IMR-90 (cell line): ENCODE measurements around the gene NPLOC4. TPM values are rescaled to one million over a fixed set of nuclear protein-coding genes. Genes with fewer than 3 reads are reported as not detected.

Source experiments
- ATAC-seq: fragments of 200-7000 bp; cut with Tn5 transposase; 2 replicates; pipeline ENCODE4 v1.9.1; 2020; ENCODE audit warnings: low read depth, mild to moderate bottlenecking, moderate library complexity
- BruUV-seq: library from RNA; stranded (reverse); fragments of 400-500 nt; replicated peaks from 2 replicates; lab custom pipeline; 2021; lab: Mats Ljungman, UMichigan
- CTCF ChIA-PET: fragments of 300-600 bp; formaldehyde crosslinking; extraction: SDS; loops from one replicate; lab custom pipeline; 2021; ENCODE audit warnings: antibody characterized with exemption; lab: Yijun Ruan, JAX
- POLR2A ChIA-PET: fragments of 300-600 bp; sonication (Branson Sonifier 250); formaldehyde crosslinking; loops from one replicate; lab custom pipeline; 2022; ENCODE audit warnings: antibody characterized with exemption; ENCODE audit not compliant: unreplicated experiment; lab: Charles Lee
- DNase-seq: peaks from one replicate; pipeline ENCODE4 v3.0.0; 2013
- H2AFZ ChIP-seq: replicated peaks from 2 replicates; pipeline ENCODE3; 2013; ENCODE audit warnings: low read length, mild to moderate bottlenecking; ENCODE audit not compliant: poor library complexity
- H2AK5ac ChIP-seq: 2 replicates; pipeline ENCODE4 v1.6.1; 2013; ENCODE audit warnings: low read depth, low read length, inconsistent platforms
- H2AK9ac ChIP-seq: replicated peaks from 2 replicates; pipeline ENCODE3; 2013; ENCODE audit warnings: mild to moderate bottlenecking, low read depth, low read length, moderate library complexity; ENCODE audit not compliant: poor library complexity
- H2BK120ac ChIP-seq: 2 replicates; pipeline ENCODE4 v1.6.1; 2013; ENCODE audit warnings: low read depth, low read length, inconsistent platforms
- H2BK15ac ChIP-seq: 3 replicates; pipeline ENCODE4 v1.6.1; 2013; ENCODE audit warnings: low read depth, low read length, inconsistent platforms
- H2BK20ac ChIP-seq: 2 replicates; pipeline ENCODE4 v1.6.1; 2013; ENCODE audit warnings: low read depth, mild to moderate bottlenecking, inconsistent platforms, low read length, moderate library complexity
- H2BK5ac ChIP-seq: 2 replicates; pipeline ENCODE4 v1.6.1; 2013; ENCODE audit warnings: mild to moderate bottlenecking, low read depth, low read length, inconsistent platforms; ENCODE audit not compliant: poor library complexity, severe bottlenecking
- H3K14ac ChIP-seq: replicated peaks from 2 replicates; pipeline ENCODE4 v1.6.1; 2013; ENCODE audit warnings: low read depth, low read length, inconsistent platforms
- H3K18ac ChIP-seq: 2 replicates; pipeline ENCODE4 v1.6.1; 2013; ENCODE audit warnings: low read depth, low read length, control low read depth
- H3K23ac ChIP-seq: 2 replicates; pipeline ENCODE4 v1.6.1; 2013; ENCODE audit warnings: low read depth, low read length, inconsistent platforms
- H3K27ac ChIP-seq: 2 replicates; pipeline ENCODE4 v1.5.1; 2013; ENCODE audit warnings: mild to moderate bottlenecking, control low read depth, low read length; ENCODE audit not compliant: insufficient read depth
- H3K27me3 ChIP-seq: 2 replicates; pipeline ENCODE4 v1.6.1; 2013; ENCODE audit warnings: low read length; ENCODE audit not compliant: control insufficient read depth, insufficient read depth
- H3K36me3 ChIP-seq: 2 replicates; pipeline ENCODE4 v1.6.1; 2013; ENCODE audit warnings: low read length, mixed read lengths; ENCODE audit not compliant: control insufficient read depth, insufficient read depth
- H3K4ac ChIP-seq: 2 replicates; pipeline ENCODE4 v1.6.1; 2013; ENCODE audit warnings: low read depth, low read length, inconsistent platforms
- H3K4me1 ChIP-seq: 2 replicates; pipeline ENCODE4 v1.6.1; 2013; ENCODE audit warnings: low read length, mixed read lengths; ENCODE audit not compliant: control insufficient read depth, insufficient read depth
- H3K4me2 ChIP-seq: 2 replicates; pipeline ENCODE4 v1.6.1; 2013; ENCODE audit warnings: low read depth, mild to moderate bottlenecking, control low read depth, low read length, moderate library complexity
- H3K4me3 ChIP-seq: 2 replicates; pipeline ENCODE4 v1.5.1; 2013; ENCODE audit warnings: low read depth, mild to moderate bottlenecking, control low read depth, low read length, moderate library complexity; ENCODE audit not compliant: insufficient read depth
- H3K56ac ChIP-seq: 2 replicates; pipeline ENCODE4 v1.6.1; 2013; ENCODE audit warnings: low read length, inconsistent platforms; ENCODE audit not compliant: insufficient read depth; ENCODE audit errors: extremely low read depth
- H3K79me1 ChIP-seq, 2 experiments: 2 replicates each; pipeline ENCODE4 v1.6.1; 2013; ENCODE audit warnings: low read length in 2 of 2, inconsistent platforms in 1 of 2, low read depth in 1 of 2
- H3K9ac ChIP-seq: 2 replicates; pipeline ENCODE4 v1.6.1; 2013; ENCODE audit warnings: low read depth, low read length, control low read depth
- H3K9me1 ChIP-seq: 2 replicates; pipeline ENCODE4 v1.6.1; 2013; ENCODE audit warnings: low read length, inconsistent platforms; ENCODE audit not compliant: insufficient read depth
- H3K9me3 ChIP-seq: 2 replicates; pipeline ENCODE4 v1.6.1; 2013; ENCODE audit warnings: low read length; ENCODE audit not compliant: control insufficient read depth, insufficient read depth
- H4K20me1 ChIP-seq: 2 replicates; pipeline ENCODE4 v1.6.1; 2013; ENCODE audit warnings: low read length, inconsistent platforms; ENCODE audit not compliant: insufficient read depth
- H4K5ac ChIP-seq: 2 replicates; pipeline ENCODE4 v1.6.1; 2013; ENCODE audit warnings: mild to moderate bottlenecking, low read depth, low read length, control low read depth
- H4K8ac ChIP-seq, 2 experiments: 2 replicates each; pipeline ENCODE4 v1.6.1; 2013; ENCODE audit warnings: low read depth in 2 of 2, low read length in 2 of 2, control low read depth in 1 of 2, inconsistent platforms in 1 of 2
- H4K91ac ChIP-seq: 2 replicates; pipeline ENCODE4 v1.6.1; 2013; ENCODE audit warnings: low read depth, low read length, inconsistent platforms; ENCODE audit not compliant: insufficient read depth
- BHLHE40 ChIP-seq: fragments of 150-350 bp; IDR thresholded peaks from 2 replicates; pipeline ENCODE4 v1.6.1; 2016; ENCODE audit warnings: mild to moderate bottlenecking, low read depth, low read length
- CEBPB ChIP-seq: IDR thresholded peaks from 2 replicates; pipeline ENCODE4 v1.6.1; 2012; ENCODE audit warnings: low read depth, low read length, improper control_type of control experiment
- CHD1 ChIP-seq: IDR thresholded peaks from 2 replicates; pipeline ENCODE4 v1.6.1; 2012; ENCODE audit warnings: low read depth, low read length, improper control_type of control experiment
- CTCF ChIP-seq: conservative IDR thresholded peaks from 2 replicates; pipeline ENCODE4 v1.5.1; 2012; ENCODE audit warnings: mild to moderate bottlenecking, low read depth, low read length, improper control_type of control experiment
- ELK1 ChIP-seq: fragments of 150-350 bp; IDR thresholded peaks from 2 replicates; pipeline ENCODE4 v1.6.1; 2016; ENCODE audit warnings: low read depth, mild to moderate bottlenecking, low read length, moderate library complexity, borderline replicate concordance
- MXI1 ChIP-seq: IDR thresholded peaks from 2 replicates; pipeline ENCODE4 v1.6.1; 2012; ENCODE audit warnings: low read depth, mild to moderate bottlenecking, low read length, moderate library complexity, borderline replicate concordance
- NFE2L2 ChIP-seq: fragments of 150-350 bp; IDR thresholded peaks from 2 replicates; pipeline ENCODE4 v1.6.1; 2016; ENCODE audit warnings: low read depth, mild to moderate bottlenecking, low read length
- POLR2A ChIP-seq: IDR thresholded peaks from 2 replicates; pipeline ENCODE4 v1.6.1; 2012; ENCODE audit warnings: mild to moderate bottlenecking, low read depth, low read length
- RAD21 ChIP-seq: IDR thresholded peaks from 2 replicates; pipeline ENCODE4 v1.6.1; 2012; ENCODE audit warnings: low read length, improper control_type of control experiment
- SMC3 ChIP-seq: fragments of 150-350 bp; IDR thresholded peaks from 2 replicates; pipeline ENCODE4 v1.6.1; 2016; ENCODE audit warnings: low read depth, mild to moderate bottlenecking, antibody characterized with exemption, low read length, moderate library complexity
- USF2 ChIP-seq: fragments of 150-350 bp; IDR thresholded peaks from 2 replicates; pipeline ENCODE4 v1.6.1; 2017; ENCODE audit warnings: mild to moderate bottlenecking, antibody characterized with exemption, low read length, low read depth
- WGBS, 2 experiments: methylation state at CpG; one replicate each; pipeline versions ENCODE4 v1.1.5 to v1.1.7; 2013; ENCODE audit warnings: missing lambda C conversion rate in 2 of 2; ENCODE audit not compliant: insufficient read length in 1 of 2; ENCODE audit errors: extremely low coverage in 2 of 2; 5-methylcytosine and 5-hydroxymethylcytosine counted together
- dilution Hi-C: fragments of 300-500 bp; cut with HindIII; formaldehyde crosslinking; loops from one replicate; pipeline ENCODE4 v1.14.3; 2018; ENCODE audit warnings: low sequenced_read_pairs; ENCODE audit not compliant: unreplicated experiment
- in situ Hi-C: fragments of 300-500 bp; cut with MboI; formaldehyde crosslinking; loops from 3 replicates; pipeline ENCODE4 v1.14.3; 2019; ENCODE audit warnings: low sequenced_read_pairs, inconsistent platforms, mixed read lengths
- intact Hi-C: fragments of 100-400 bp; cut with micrococcal nuclease; formaldehyde crosslinking; loops from 2 replicates; pipeline ENCODE4 v1.10.0; 2022
- polyA plus RNA-seq, 3 experiments: library from polyadenylated mRNA; depleted of rRNA; stranded (reverse); fragments of >200 nt; gene quantifications; 2 replicates each; pipeline ENCODE4 v1.2.3, GENCODE V29; 2012; ENCODE audit warnings: low replicate concordance in 1 of 3
- total RNA-seq: library from RNA; depleted of rRNA; stranded (reverse); fragments of >200 nt; gene quantifications from 2 replicates; pipeline ENCODE4 v1.2.3, GENCODE V29; 2012

NPLOC4 gene
- total and polyA plus RNA-seq, 2 of the 4 experiments (the other 2 are of a cell fraction), result 70.4 to 78.3 TPM

GRCh38 chr17:81544281-81544974 lies 92.5 kb downstream of the NPLOC4 start:
- BruUV-seq, result no TSS peak
- Histone ChIP-seq H3K4me2 (no peak overlapping the region), H4K5ac (no peak overlapping the region), H3K79me1 (peaks cover 4 to 16% of the 10 kb centered on the region in 2 experiments), H3K23ac (no peak overlapping the region), H2BK15ac (no peak overlapping the region), H2BK120ac (no peak overlapping the region), H3K14ac (no peak overlapping the region), H2AK9ac (peak overlapping the region; percentile 42), H3K27ac (no peak overlapping the region), H2AK5ac (no peak overlapping the region), H3K36me3 (peaks cover 61% of the 10 kb centered on the region), H4K91ac (no peak overlapping the region), H4K20me1 (peaks cover 2% of the 10 kb centered on the region; the same call in 1 of the 2 replicates), H3K56ac (no peak overlapping the region), H2BK20ac (no peak overlapping the region), H2AFZ (no peak overlapping the region), H3K9me3 (no peaks in the 10 kb centered on the region), H3K18ac (no peak overlapping the region), H2BK5ac (no peak overlapping the region), H3K9ac (no peak overlapping the region), H4K8ac (no peak overlapping the region), H3K4ac (no peak overlapping the region), H3K4me3 (no peak overlapping the region), H3K27me3 (no peaks in the 10 kb centered on the region), H3K4me1 (no peaks in the 10 kb centered on the region), H3K9me1 (no peaks in the 10 kb centered on the region)
- ChIA-PET POLR2A (no interaction called here), CTCF (no interaction called here)
- dilution Hi-C loops (no loop called here), intact Hi-C loops (no loop called here), in situ Hi-C loops (no loop called here)
- no peak for DNase-seq
- no peak for TF ChIP-seq BHLHE40
- no peak for TF ChIP-seq CTCF
- no peak for TF ChIP-seq ELK1
- no peak for TF ChIP-seq CEBPB
- TF ChIP-seq POLR2A, result no peak
- no peak for TF ChIP-seq RAD21
- TF ChIP-seq CHD1, result no peak
- TF ChIP-seq SMC3, result no peak
- no peak for TF ChIP-seq MXI1
- TF ChIP-seq USF2, result no peak
- no peak for TF ChIP-seq NFE2L2
- WGBS, 2 experiments, result 90% methylated on average over 2 of the region's 16 CpGs; no CpG with 5 or more reads in 1 of the 2 experiments
- ATAC-seq, result no peak
